Measurements from ENCODE around the gene BCAM. TPM values are rescaled to one million over a fixed set of nuclear protein-coding genes. Genes with fewer than 3 reads are reported as not detected.

The BCAM gene
- total and polyA plus RNA-seq, 2 donors (not counting 3 experiments of a cell fraction or from before 2014, with no cell fraction given) = 23.9 to 28.5 TPM

GRCh38 chr19:44794610-44795009 lies 14.3 kb upstream of the BCAM start:
- ChIA-PET POLR2A (no interaction called here), CTCF (interaction anchor here (1.3 to 6.0 kb wide), 3 partner anchors 10 to 24 kb away, joined by 3 to 45 read pairs (median 18); no protein-coding TSS in a partner anchor)
- Histone ChIP-seq H2AFZ (ENCODE audit: low read depth, low read length) (no peak overlapping the region), H3K27ac (ENCODE audit: insufficient read depth, low read depth, low read length) (no peak overlapping the region), H3K9me3 (replicated peaks; ENCODE audit: control insufficient read depth, insufficient read depth, low read length) (no peaks in the 10 kb centered on the region), H3K9ac (replicated peaks; ENCODE audit: extremely low read depth, insufficient read depth, low read length) (no peak overlapping the region), H3K79me2 (ENCODE audit: control insufficient read depth, insufficient read depth, low read length) (no peaks in the 10 kb centered on the region), H3K4me3 (replicated peaks in 1 of 3; ENCODE audit: insufficient read depth in 1 of 3, low read depth in 1 of 3, low read length in 3 of 3) (no peak overlapping the region), H3K4me1 (ENCODE audit: control insufficient read depth, extremely low read depth, insufficient read depth, low read length) (peaks cover 14% of the 10 kb centered on the region), H3K9me1 (replicated peaks; ENCODE audit: control insufficient read depth, extremely low read depth, insufficient read depth, low read length) (no peaks in the 10 kb centered on the region), H3K36me3 (ENCODE audit: control insufficient read depth in 2 of 2, extremely low read depth in 1 of 2, insufficient read depth in 2 of 2, low read length in 2 of 2) (no peaks in the 10 kb centered on the region), H3K27me3 (ENCODE audit: control insufficient read depth in 2 of 2, insufficient read depth in 2 of 2, low read length in 2 of 2) (no peaks in the 10 kb centered on the region), H4K20me1 (replicated peaks; ENCODE audit: control insufficient read depth, extremely low read depth, insufficient read depth, low read length) (no peaks in the 10 kb centered on the region), H3K4me2 (ENCODE audit: insufficient read depth, low read length) (no peak overlapping the region)
- FAIRE-seq = no peak
- TF ChIP-seq CTCF (IDR thresholded peaks at IDR 0.05; ENCODE audit: extremely low read depth in 1 of 2, insufficient read depth in 1 of 2, low read depth in 1 of 2, low read length in 2 of 2) (no peak), FOS (IDR thresholded peaks at IDR 0.05; ENCODE audit: borderline replicate concordance, insufficient read depth, low read length) (no peak), POLR2AphosphoS5 (IDR thresholded peaks at IDR 0.05; ENCODE audit: insufficient read depth, low read depth, low read length) (no peak), MYC (IDR thresholded peaks at IDR 0.05; ENCODE audit: low read depth, low read length) (no peak), EZH2 (IDR thresholded peaks at IDR 0.05; ENCODE audit: borderline replicate concordance, low read depth, low read length, severe bottlenecking) (no peak), JUN (IDR thresholded peaks at IDR 0.05; ENCODE audit: borderline replicate concordance, insufficient read depth, insufficient read length, low read depth) (no peak), MAX (IDR thresholded peaks at IDR 0.05; ENCODE audit: insufficient read depth, insufficient read length) (no peak), GATA2 (IDR thresholded peaks at IDR 0.05; ENCODE audit: insufficient read depth, insufficient read length, low read depth, low read length) (no peak), POLR2A (IDR thresholded peaks at IDR 0.05; ENCODE audit: low read depth, low read length) (no peak)
- intact Hi-C loops (cut with micrococcal nuclease) (no loop called here), dilution Hi-C loops (cut with MboI; ENCODE audit: extremely low pct_ligation_motif_present, low sequenced_read_pairs) (no loop called here)
- DNase-seq (ENCODE audit: low read depth, low spot score) = no peak
- BruUV-seq (replicated peaks) = no TSS peak

All from endothelial cell of umbilical vein (primary cell).